Gastroesophageal sphincter (tissue), 3 donors: ENCODE data around the gene FOXO3.

ENCODE experiments used
- POLR2A ChIP-seq, 2 donors: fragments of 450-650 bp; IDR thresholded peaks; one replicate each; pipeline ENCODE4 v1.6.1; 2017; ENCODE audit warnings: antibody characterized with exemption in 2 of 2, mild to moderate bottlenecking in 2 of 2, moderate library complexity in 1 of 2
- TF ChIP-seq, protein P1 (sequence below), 4 experiments: fragments of 200-600 bp in 2 of 4; fragments of 450-650 bp in 2 of 4; sonication (generic) in 1 of 4; IDR thresholded peaks; one replicate each; pipeline ENCODE4 v1.5.1; 2017 to 2019; ENCODE audit warnings: antibody characterized with exemption in 4 of 4, mild to moderate bottlenecking in 2 of 4, moderate library complexity in 2 of 4

DNA sequence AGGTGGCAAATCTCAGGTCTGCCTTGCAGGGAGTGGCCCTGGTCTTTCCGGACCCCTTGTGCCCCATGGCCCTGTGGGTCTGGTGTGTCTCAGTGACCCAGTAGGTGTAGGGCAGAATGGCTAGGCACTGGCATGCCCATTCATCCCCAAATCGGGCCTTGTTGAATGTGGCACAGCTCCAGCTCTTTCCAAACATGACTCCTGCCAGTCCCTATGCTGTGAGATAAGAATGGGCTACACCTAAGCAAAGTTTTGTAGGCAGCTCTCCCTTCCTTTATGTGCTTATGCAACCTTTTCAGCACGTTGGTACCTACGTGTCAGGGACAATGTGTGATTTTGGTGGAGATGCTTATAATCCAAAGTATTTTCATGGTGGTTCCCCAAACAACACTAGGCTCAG, 33.9 kb downstream of the FOXO3 start:
- TF ChIP-seq, protein P1, sequence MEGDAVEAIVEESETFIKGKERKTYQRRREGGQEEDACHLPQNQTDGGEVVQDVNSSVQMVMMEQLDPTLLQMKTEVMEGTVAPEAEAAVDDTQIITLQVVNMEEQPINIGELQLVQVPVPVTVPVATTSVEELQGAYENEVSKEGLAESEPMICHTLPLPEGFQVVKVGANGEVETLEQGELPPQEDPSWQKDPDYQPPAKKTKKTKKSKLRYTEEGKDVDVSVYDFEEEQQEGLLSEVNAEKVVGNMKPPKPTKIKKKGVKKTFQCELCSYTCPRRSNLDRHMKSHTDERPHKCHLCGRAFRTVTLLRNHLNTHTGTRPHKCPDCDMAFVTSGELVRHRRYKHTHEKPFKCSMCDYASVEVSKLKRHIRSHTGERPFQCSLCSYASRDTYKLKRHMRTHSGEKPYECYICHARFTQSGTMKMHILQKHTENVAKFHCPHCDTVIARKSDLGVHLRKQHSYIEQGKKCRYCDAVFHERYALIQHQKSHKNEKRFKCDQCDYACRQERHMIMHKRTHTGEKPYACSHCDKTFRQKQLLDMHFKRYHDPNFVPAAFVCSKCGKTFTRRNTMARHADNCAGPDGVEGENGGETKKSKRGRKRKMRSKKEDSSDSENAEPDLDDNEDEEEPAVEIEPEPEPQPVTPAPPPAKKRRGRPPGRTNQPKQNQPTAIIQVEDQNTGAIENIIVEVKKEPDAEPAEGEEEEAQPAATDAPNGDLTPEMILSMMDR (IDR thresholded peaks at IDR 0.05): no peak
- TF ChIP-seq POLR2A (IDR thresholded peaks at IDR 0.05): no peak
